ENCODE data around the gene SBNO2.

GRCh38 chr19:1155352-1156304 lies 18.4 kb downstream of the SBNO2 start:
- no peak for TF ChIP-seq BHLHE40 (IDR thresholded peaks at IDR 0.05; ENCODE audit: low read depth, low read length)
- no peak for TF ChIP-seq CTCF (conservative IDR thresholded peaks at IDR 0.05; ENCODE audit: low read depth, low read length)
- TF ChIP-seq RCOR1 (IDR thresholded peaks at IDR 0.05; ENCODE audit: insufficient replicate concordance, low read length) = no peak

Data from IMR-90 (cell line).